Endothelial cell of umbilical vein (primary cell): ENCODE measurements around the gene ZBTB20. TPM values are rescaled to one million over a fixed set of nuclear protein-coding genes. Genes with fewer than 3 reads are reported as not detected.

Experiments used
- BruUV-seq: library from RNA; stranded (reverse); fragments of 400-500 nt; replicated peaks from 2 replicates; lab custom pipeline; 2021; lab: Mats Ljungman, UMichigan
- CTCF ChIA-PET: fragments of 300-600, 350-600 bp; sonication (Branson Sonifier 250); formaldehyde crosslinking; loops from one replicate; lab custom pipeline; 2021; ENCODE audit warnings: antibody characterized with exemption, inconsistent platforms; lab: Charles Lee
- POLR2A ChIA-PET: fragments of 300-600, 350-600 bp; sonication (Branson Sonifier 250); formaldehyde crosslinking; loops from one replicate; lab custom pipeline; 2021; ENCODE audit warnings: antibody characterized with exemption, inconsistent platforms; lab: Charles Lee
- DNase-seq: peaks from one replicate; pipeline ENCODE4 v3.0.0-alpha.2; 2011; ENCODE audit warnings: low read depth, low spot score
- FAIRE-seq: peaks from 2 replicates; lab custom pipeline; 2011; peaks lifted over from hg19 to GRCh38; lab: Jason Lieb, UNC
- H2AFZ ChIP-seq: 2 replicates; pipeline ENCODE4 v1.6.0; 2012; ENCODE audit warnings: low read depth, low read length, control low read depth, inconsistent platforms
- H3K27ac ChIP-seq: 2 replicates; pipeline ENCODE4 v1.5.1; 2011; ENCODE audit warnings: low read depth, mild to moderate bottlenecking, control low read depth, low read length, moderate library complexity; ENCODE audit not compliant: insufficient read depth
- H3K27me3 ChIP-seq, 2 experiments: 2 replicates each; pipeline versions ENCODE4 v1.6.0 to v1.6.1; 2011; ENCODE audit warnings: low read length in 2 of 2, mixed read lengths in 1 of 2; ENCODE audit not compliant: control insufficient read depth in 2 of 2, insufficient read depth in 2 of 2
- H3K36me3 ChIP-seq, 2 experiments: 2 replicates in 1 of 2; 3 replicates in 1 of 2; pipeline ENCODE4 v1.5.1; 2011; ENCODE audit warnings: low read length in 2 of 2, mild to moderate bottlenecking in 1 of 2, moderate library complexity in 1 of 2; ENCODE audit not compliant: control insufficient read depth in 2 of 2, insufficient read depth in 2 of 2; ENCODE audit errors: extremely low read depth in 1 of 2
- H3K4me1 ChIP-seq: 3 replicates; pipeline ENCODE4 v1.5.1; 2011; ENCODE audit warnings: mild to moderate bottlenecking, low read length; ENCODE audit not compliant: control insufficient read depth, insufficient read depth; ENCODE audit errors: extremely low read depth
- H3K4me2 ChIP-seq: 2 replicates; pipeline ENCODE4 v1.6.1; 2011; ENCODE audit warnings: low read length, control low read depth, mixed read lengths; ENCODE audit not compliant: insufficient read depth
- H3K4me3 ChIP-seq, 3 experiments: fragments of 200-600 bp in 1 of 3; sonication (generic), shearing (Covaris generic) in 1 of 3; replicated peaks in 1 of 3; 2 replicates each; pipeline ENCODE4 v1.5.1; 2011 to 2016; ENCODE audit warnings: control low read depth in 3 of 3, low read length in 3 of 3, mild to moderate bottlenecking in 2 of 3, inconsistent platforms in 1 of 3, low read depth in 1 of 3, moderate library complexity in 1 of 3; ENCODE audit not compliant: insufficient read depth in 1 of 3
- H3K79me2 ChIP-seq: 2 replicates; pipeline ENCODE4 v1.6.0; 2012; ENCODE audit warnings: low read length, inconsistent platforms; ENCODE audit not compliant: control insufficient read depth, insufficient read depth
- H3K9ac ChIP-seq: replicated peaks from 2 replicates; pipeline ENCODE3; 2011; ENCODE audit warnings: low read length, control low read depth; ENCODE audit not compliant: insufficient read depth; ENCODE audit errors: extremely low read depth
- H3K9me1 ChIP-seq: replicated peaks from 3 replicates; pipeline ENCODE4 v1.6.0; 2011; ENCODE audit warnings: mild to moderate bottlenecking, low read length; ENCODE audit not compliant: control insufficient read depth, insufficient read depth; ENCODE audit errors: extremely low read depth
- H3K9me3 ChIP-seq: replicated peaks from 2 replicates; pipeline ENCODE4 v1.5.1; 2012; ENCODE audit warnings: low read length, inconsistent platforms; ENCODE audit not compliant: control insufficient read depth, insufficient read depth
- H4K20me1 ChIP-seq: replicated peaks from 2 replicates; pipeline ENCODE3; 2011; ENCODE audit warnings: mild to moderate bottlenecking, low read length; ENCODE audit not compliant: control insufficient read depth, insufficient read depth; ENCODE audit errors: extremely low read depth
- CTCF ChIP-seq, 2 donors: IDR thresholded peaks; 1 replicate in 1 of 2; 2 replicates in 1 of 2; pipeline ENCODE4 v1.5.1; 2011; ENCODE audit warnings: low read length in 2 of 2, mild to moderate bottlenecking in 2 of 2, moderate library complexity in 2 of 2, control low read depth in 1 of 2, inconsistent platforms in 1 of 2, low read depth in 1 of 2; ENCODE audit not compliant: insufficient read depth in 1 of 2; ENCODE audit errors: extremely low read depth in 1 of 2
- EZH2 ChIP-seq: IDR thresholded peaks from 2 replicates; pipeline ENCODE4 v1.6.1; 2012; ENCODE audit warnings: borderline replicate concordance, low read depth, mild to moderate bottlenecking, moderate library complexity, low read length, inconsistent platforms; ENCODE audit not compliant: severe bottlenecking
- FOS ChIP-seq: IDR thresholded peaks from 2 replicates; pipeline ENCODE4 v1.6.1; 2011; ENCODE audit warnings: mild to moderate bottlenecking, low read length, moderate library complexity, borderline replicate concordance; ENCODE audit not compliant: insufficient read depth
- GATA2 ChIP-seq: IDR thresholded peaks from 2 replicates; pipeline ENCODE4 v1.7.0; 2011; ENCODE audit warnings: low read depth, mild to moderate bottlenecking, moderate library complexity, mixed read lengths, low read length; ENCODE audit not compliant: insufficient read length, insufficient read depth
- JUN ChIP-seq: IDR thresholded peaks from 2 replicates; pipeline ENCODE4 v1.6.1; 2011; ENCODE audit warnings: borderline replicate concordance, low read depth; ENCODE audit not compliant: insufficient read length, insufficient read depth
- MAX ChIP-seq: IDR thresholded peaks from 2 replicates; pipeline ENCODE4 v1.6.1; 2011; ENCODE audit not compliant: insufficient read depth, insufficient read length
- MYC ChIP-seq: IDR thresholded peaks from one replicate; pipeline ENCODE4 v1.6.1; 2011; ENCODE audit warnings: mild to moderate bottlenecking, low read depth, low read length
- POLR2A ChIP-seq: IDR thresholded peaks from 2 replicates; pipeline ENCODE4 v1.6.1; 2012; ENCODE audit warnings: low read depth, mild to moderate bottlenecking, control low read depth, low read length
- POLR2AphosphoS5 ChIP-seq: IDR thresholded peaks from 2 replicates; pipeline ENCODE4 v1.6.1; 2012; ENCODE audit warnings: low read depth, mild to moderate bottlenecking, control low read depth, low read length, moderate library complexity; ENCODE audit not compliant: insufficient read depth
- dilution Hi-C: fragments of 300-500 bp; cut with MboI; formaldehyde crosslinking; loops from one replicate; pipeline ENCODE4 v1.15.0; 2019; ENCODE audit warnings: low sequenced_read_pairs; ENCODE audit not compliant: extremely low pct_ligation_motif_present
- intact Hi-C: fragments of 100-400 bp; cut with micrococcal nuclease; formaldehyde crosslinking; loops from one replicate; pipeline ENCODE4 v1.10.0; 2022
- polyA plus RNA-seq, 4 experiments: library from polyadenylated mRNA; depleted of rRNA in 3 of 4; stranded (reverse) in 3 of 4; unstranded in 1 of 4; fragments of >200 nt; gene quantifications; 2 replicates each; pipeline versions ENCODE4 v1.2.1 to v1.2.3, GENCODE V29; 2011 to 2012; ENCODE audit warnings: missing spikeins in 1 of 4
- total RNA-seq: library from RNA; stranded (reverse); gene quantifications from 2 replicates; pipeline ENCODE4 v1.2.3, GENCODE V29; 2021

ZBTB20 gene
- total and polyA plus RNA-seq, 2 donors (not counting 3 experiments of a cell fraction or from before 2014, with no cell fraction given), result 2.1 to 20.5 TPM

- Histone ChIP-seq H3K27ac (no peak overlapping the region), H3K4me1 (no peaks in the 10 kb centered on the region), H4K20me1 (no peaks in the 10 kb centered on the region), H3K9ac (no peak overlapping the region), H3K36me3 (no peaks in the 10 kb centered on the region), H3K27me3 (no peaks in the 10 kb centered on the region), H3K9me3 (no peaks in the 10 kb centered on the region), H3K9me1 (no peaks in the 10 kb centered on the region), H3K4me2 (no peak overlapping the region), H3K79me2 (no peaks in the 10 kb centered on the region), H2AFZ (no peak overlapping the region), H3K4me3 (no peak overlapping the region)
- dilution Hi-C loops, result no loop called here
- FAIRE-seq, result no peak
- TF ChIP-seq MAX (no peak), CTCF (IDR thresholded peaks at IDR 0.05; ENCODE audit: extremely low read depth in 1 of 2, insufficient read depth in 1 of 2, low read depth in 1 of 2, low read length in 2 of 2) (no peak), MYC (no peak), POLR2AphosphoS5 (no peak), GATA2 (no peak), POLR2A (no peak), JUN (no peak), EZH2 (no peak), FOS (no peak)
- ChIA-PET POLR2A (no interaction called here), CTCF (interaction anchor here (1.3 kb wide), 1 partner anchor 239 kb away, joined by 3 read pairs; no protein-coding TSS in a partner anchor)
- BruUV-seq, result no TSS peak
- DNase-seq, result no peak
- intact Hi-C loops, result no loop called here
Observed at GRCh38 chr3:114852966-114853365, 294.1 kb downstream of the ZBTB20 start.
